Panc1 (cell line): Measurements from ENCODE around the gene RADIL.

Experiments
- POLR2AphosphoS5 ChIP-seq: IDR thresholded peaks from 2 replicates; pipeline ENCODE4 v1.6.1; 2012; ENCODE audit warnings: mild to moderate bottlenecking, low read depth, low read length, moderate library complexity
- TCF7L2 ChIP-seq: IDR thresholded peaks from 2 replicates; pipeline ENCODE4 v1.6.1; 2011; ENCODE audit warnings: mild to moderate bottlenecking, low read depth, low read length, inconsistent platforms
- TF ChIP-seq, protein P1 (sequence below): fragments of 450-650 bp; IDR thresholded peaks from 2 replicates; pipeline ENCODE4 v1.5.1; 2017; ENCODE audit warnings: mild to moderate bottlenecking

DNA sequence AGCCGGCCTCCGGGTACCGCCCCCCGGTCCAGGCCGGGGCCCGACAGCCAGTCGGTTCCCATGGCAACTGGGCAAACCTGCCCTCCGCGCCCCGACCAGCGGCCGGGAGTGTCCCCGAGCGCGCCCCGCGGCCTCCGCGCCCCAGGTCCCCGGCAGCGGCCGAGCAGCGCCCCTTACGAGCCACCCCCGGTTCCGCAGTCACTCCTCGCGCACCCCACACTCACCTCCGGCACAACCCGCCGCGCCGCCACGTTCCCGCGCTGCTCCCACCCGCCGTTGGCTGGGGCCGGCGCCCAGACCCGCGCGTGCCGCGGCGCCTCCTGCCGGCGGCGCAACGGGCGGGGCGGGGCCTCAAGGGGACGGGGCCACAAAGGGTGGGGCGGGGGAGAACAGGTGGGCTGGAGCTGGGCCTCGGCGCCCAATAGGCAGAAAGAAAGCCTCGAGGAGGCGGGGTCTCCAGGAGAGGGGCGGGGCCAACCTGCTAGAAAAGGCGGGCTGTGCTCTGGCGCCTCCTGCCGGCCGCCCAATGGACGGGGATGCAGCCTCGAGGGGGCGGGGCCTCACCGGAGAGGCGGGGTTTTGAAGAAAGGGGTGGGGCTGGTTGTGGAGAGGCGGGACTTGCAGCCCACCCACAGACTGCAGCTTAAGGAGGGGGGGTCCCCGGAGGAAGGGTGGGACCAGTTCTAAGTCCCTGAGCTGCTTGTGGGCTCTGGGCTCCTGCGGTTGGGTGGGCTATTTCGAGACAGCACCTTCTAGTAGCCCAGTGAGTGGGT lies at the start of gene RADIL:
- TF ChIP-seq POLR2AphosphoS5 (no peak), TCF7L2 (no peak)
- TF ChIP-seq, protein P1, sequence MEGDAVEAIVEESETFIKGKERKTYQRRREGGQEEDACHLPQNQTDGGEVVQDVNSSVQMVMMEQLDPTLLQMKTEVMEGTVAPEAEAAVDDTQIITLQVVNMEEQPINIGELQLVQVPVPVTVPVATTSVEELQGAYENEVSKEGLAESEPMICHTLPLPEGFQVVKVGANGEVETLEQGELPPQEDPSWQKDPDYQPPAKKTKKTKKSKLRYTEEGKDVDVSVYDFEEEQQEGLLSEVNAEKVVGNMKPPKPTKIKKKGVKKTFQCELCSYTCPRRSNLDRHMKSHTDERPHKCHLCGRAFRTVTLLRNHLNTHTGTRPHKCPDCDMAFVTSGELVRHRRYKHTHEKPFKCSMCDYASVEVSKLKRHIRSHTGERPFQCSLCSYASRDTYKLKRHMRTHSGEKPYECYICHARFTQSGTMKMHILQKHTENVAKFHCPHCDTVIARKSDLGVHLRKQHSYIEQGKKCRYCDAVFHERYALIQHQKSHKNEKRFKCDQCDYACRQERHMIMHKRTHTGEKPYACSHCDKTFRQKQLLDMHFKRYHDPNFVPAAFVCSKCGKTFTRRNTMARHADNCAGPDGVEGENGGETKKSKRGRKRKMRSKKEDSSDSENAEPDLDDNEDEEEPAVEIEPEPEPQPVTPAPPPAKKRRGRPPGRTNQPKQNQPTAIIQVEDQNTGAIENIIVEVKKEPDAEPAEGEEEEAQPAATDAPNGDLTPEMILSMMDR: no peak
